Measurements from ENCODE around the gene JUNB.

DNA sequence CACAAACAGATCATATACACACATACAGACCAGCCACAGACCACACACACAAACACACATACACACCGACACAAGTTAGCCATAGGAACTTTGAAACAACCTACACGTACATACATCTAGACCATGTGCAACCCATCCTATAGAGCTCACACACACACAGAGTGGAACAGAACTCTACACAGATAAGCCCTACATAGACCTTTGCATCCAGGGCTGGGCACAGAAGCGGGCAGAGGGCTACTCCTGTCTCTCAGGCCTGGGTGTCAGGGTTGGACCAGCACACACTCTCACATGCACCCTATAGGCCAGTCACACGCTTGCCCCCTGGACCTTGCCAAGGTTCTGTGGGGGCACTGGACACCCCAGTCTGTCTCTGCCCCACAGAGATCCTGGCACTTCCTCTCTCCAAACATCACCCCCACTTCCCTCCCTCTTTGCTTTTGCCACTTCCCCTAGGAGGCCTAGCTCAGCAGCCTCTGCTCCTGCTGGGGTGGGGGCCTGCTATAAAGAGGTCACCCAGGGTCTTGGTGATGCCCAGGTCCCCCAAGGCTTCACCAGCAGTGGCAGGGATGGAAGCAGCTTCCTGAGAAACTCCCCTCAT lies 5.8 kb upstream of the JUNB start:
- TF ChIP-seq GATA3 (IDR thresholded peaks at IDR 0.05; ENCODE audit: low read depth, low read length) (no peak), GATA2 (IDR thresholded peaks at IDR 0.05; ENCODE audit: low read depth, low read length) (no peak)

Measured in SH-SY5Y (cell line).